DND-41 (cell line): Measurements from ENCODE around the gene VASH2.

ENCODE experiments used
- CTCF ChIP-seq: IDR thresholded peaks from 2 replicates; pipeline ENCODE4 v1.5.1; 2012; ENCODE audit warnings: borderline replicate concordance, low read length, moderate library complexity, mild to moderate bottlenecking; ENCODE audit not compliant: poor library complexity, severe bottlenecking; ENCODE audit errors: extremely low read depth
- EZH2 ChIP-seq: IDR thresholded peaks from 3 replicates; pipeline ENCODE4 v1.6.1; 2012; ENCODE audit warnings: borderline replicate concordance, low read depth, mild to moderate bottlenecking, moderate library complexity, low read length, inconsistent platforms; ENCODE audit not compliant: severe bottlenecking

- TF ChIP-seq CTCF (no peak), EZH2 (no peak)
Observed at GRCh38 chr1:213017447-213018273, 67.3 kb downstream of the VASH2 start.
